Measurements from ENCODE around the gene KCTD21. TPM values are rescaled to one million over a fixed set of nuclear protein-coding genes. Genes with fewer than 3 reads are reported as not detected.

KCTD21 gene
- total RNA-seq, 4 donors from 2014 or later, result 8.7 to 25.2 (median 16.9) TPM

DNA sequence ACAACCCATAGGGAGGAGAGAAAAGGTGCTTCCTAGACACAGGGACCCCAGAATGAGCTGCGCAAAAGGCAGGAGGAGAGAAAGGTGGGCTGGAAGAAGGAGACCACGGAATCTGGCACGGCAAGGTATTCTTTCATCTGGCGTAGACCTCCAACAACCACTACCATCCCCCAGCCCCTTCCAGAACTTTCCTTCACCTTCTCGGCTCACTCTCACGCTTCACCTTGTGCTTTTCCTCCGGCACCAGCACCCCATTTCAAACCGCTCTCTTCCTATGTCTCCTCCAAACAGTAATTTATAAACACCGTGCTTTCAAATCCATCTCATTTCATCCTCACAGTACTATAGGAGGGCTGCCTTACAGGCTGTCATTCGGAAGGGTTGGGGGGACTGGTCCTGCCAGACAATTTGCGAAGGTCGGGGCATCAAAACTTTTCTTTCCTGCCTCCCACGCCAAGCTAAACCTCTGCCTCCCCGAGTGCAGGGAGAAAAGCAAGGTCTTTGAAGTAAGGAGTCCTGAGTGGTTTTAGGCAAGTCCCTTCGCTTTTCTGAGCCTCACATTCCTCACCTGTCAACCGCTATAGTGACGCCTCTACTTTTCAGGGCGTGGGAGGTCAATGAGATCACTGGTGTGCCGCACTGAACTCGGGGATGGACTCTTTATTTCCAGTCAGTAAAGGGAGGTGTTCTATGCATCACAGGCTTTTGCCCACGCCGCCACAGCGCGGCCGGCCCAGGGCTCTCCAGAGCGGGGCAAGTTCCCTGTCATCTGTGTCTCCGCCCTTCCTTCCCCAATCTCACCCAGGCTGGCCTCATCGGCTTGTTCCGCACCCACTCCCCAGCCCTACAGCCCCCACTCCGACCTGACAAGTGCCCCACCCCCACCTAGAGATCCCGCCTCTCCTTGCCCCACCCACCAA lies 800 bp downstream of the KCTD21 start:
- peak overlapping the region; percentile 83 to 98 (median 96) for H3K4me3 ChIP-seq
- peaks cover 0 to 25% (median 8%) of the 10 kb centered on the region in 4 donors for H3K4me1 ChIP-seq
- TF ChIP-seq, protein P1, sequence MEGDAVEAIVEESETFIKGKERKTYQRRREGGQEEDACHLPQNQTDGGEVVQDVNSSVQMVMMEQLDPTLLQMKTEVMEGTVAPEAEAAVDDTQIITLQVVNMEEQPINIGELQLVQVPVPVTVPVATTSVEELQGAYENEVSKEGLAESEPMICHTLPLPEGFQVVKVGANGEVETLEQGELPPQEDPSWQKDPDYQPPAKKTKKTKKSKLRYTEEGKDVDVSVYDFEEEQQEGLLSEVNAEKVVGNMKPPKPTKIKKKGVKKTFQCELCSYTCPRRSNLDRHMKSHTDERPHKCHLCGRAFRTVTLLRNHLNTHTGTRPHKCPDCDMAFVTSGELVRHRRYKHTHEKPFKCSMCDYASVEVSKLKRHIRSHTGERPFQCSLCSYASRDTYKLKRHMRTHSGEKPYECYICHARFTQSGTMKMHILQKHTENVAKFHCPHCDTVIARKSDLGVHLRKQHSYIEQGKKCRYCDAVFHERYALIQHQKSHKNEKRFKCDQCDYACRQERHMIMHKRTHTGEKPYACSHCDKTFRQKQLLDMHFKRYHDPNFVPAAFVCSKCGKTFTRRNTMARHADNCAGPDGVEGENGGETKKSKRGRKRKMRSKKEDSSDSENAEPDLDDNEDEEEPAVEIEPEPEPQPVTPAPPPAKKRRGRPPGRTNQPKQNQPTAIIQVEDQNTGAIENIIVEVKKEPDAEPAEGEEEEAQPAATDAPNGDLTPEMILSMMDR (IDR thresholded peaks at IDR 0.05), result no peak
- no peak for TF ChIP-seq POLR2A (IDR thresholded peaks at IDR 0.05)
- peak in 1 of 3 donors; percentile 15 for DNase-seq
- H3K27ac ChIP-seq, result peak overlapping the region; percentile 82 to 94 (median 86)
- no peaks in the 10 kb centered on the region for H3K9me3 ChIP-seq
- H3K27me3 ChIP-seq, result no peaks in the 10 kb centered on the region
- no peaks in the 10 kb centered on the region for H3K36me3 ChIP-seq

DNA sequence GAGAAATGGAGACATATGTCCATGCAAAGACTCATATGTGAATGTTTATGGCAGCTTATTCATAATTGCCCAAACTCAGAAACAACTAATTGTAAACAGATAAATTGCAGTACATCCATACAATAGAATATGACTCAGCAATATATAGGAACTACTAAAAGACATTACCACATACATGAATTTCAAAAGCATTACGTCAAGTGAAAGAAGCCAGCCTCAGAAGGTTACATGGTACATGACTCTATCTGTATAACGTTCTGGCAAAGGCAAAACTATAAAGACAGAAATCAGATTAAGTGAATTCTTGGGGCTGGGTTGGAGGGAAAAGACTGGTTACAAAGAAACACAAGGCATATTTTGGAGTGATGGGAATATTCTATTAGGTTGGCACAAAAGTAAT lies 7.2 kb downstream of the KCTD21 start:
- no peaks in the 10 kb centered on the region for H3K27me3 ChIP-seq
- H3K4me1 ChIP-seq, result no peaks in the 10 kb centered on the region
- no peaks in the 10 kb centered on the region for H3K9me3 ChIP-seq
- H3K27ac ChIP-seq, result no peak overlapping the region
- TF ChIP-seq, protein P1 (IDR thresholded peaks at IDR 0.05), result no peak
- TF ChIP-seq POLR2A (IDR thresholded peaks at IDR 0.05), result no peak
- H3K4me3 ChIP-seq, result no peak overlapping the region
- peaks cover 0 to 5% (median 0%) of the 10 kb centered on the region in 3 donors for H3K36me3 ChIP-seq
- DNase-seq, result no peak

DNA sequence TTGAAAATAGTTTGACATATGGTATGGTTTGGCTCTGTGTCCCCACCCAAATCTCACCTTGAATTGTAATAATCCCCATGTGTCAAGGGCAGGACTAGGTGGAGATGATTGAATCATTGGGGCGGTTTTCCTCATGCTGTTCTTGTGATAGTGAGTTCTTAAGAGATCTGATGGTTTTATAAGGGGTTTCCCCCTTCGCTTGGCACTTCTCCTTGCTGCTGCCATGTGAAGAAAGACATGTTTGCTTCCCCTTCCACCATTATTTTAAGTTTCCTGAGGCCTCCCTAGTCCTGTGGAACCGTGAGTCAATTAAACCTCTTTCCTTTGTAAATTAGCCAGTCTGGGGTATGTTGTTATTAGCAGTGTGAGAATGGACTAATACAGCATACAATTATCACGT lies 7.7 kb downstream of the KCTD21 start:
- Histone ChIP-seq H3K4me3 (no peak overlapping the region), H3K9me3 (no peaks in the 10 kb centered on the region), H3K27me3 (no peaks in the 10 kb centered on the region), H3K36me3 (peaks cover 0 to 5% (median 0%) of the 10 kb centered on the region in 3 donors), H3K27ac (no peak overlapping the region), H3K4me1 (no peaks in the 10 kb centered on the region)
- TF ChIP-seq POLR2A (IDR thresholded peaks at IDR 0.05), result no peak
- TF ChIP-seq, protein P1 (IDR thresholded peaks at IDR 0.05), result no peak
- no peak for DNase-seq

DNA sequence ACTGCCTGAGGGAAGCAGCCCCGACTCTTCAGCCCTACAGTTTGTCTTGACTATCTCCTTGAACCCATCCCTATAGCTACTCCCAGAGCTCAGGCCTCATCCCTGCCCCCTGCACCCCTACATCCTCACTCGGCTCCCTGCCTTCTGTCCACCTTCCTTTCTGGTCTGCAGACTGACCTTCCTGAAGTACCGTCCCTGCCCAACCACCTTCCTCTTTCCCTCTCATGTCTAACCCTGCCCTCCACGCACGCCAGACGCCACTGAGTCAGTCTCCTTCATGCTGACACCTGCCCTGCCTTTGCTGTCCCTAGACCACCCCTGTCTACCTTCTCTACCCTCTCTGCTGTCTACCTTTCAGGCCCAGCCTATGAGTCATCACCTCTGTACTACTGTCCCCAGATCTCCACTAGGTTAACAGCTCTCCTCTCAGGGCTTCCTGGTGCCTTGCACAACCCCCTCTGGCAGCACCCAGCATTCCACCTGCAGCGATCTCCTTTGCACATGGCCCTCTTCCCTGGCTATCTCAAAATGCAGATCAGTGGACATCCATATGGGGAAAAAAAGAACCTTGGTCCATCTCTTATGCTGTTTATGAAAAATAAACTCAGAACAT lies 8.9 kb downstream of the KCTD21 start:
- no peaks in the 10 kb centered on the region for H3K9me3 ChIP-seq
- DNase-seq, result no peak
- no peaks in the 10 kb centered on the region for H3K27me3 ChIP-seq
- no peak overlapping the region for H3K27ac ChIP-seq
- H3K4me3 ChIP-seq, result no peak overlapping the region
- no peak for TF ChIP-seq POLR2A (IDR thresholded peaks at IDR 0.05)
- TF ChIP-seq, protein P1 (IDR thresholded peaks at IDR 0.05), result no peak
- no peaks in the 10 kb centered on the region for H3K4me1 ChIP-seq
- H3K36me3 ChIP-seq, result peaks cover 0 to 5% (median 0%) of the 10 kb centered on the region in 3 donors

DNA sequence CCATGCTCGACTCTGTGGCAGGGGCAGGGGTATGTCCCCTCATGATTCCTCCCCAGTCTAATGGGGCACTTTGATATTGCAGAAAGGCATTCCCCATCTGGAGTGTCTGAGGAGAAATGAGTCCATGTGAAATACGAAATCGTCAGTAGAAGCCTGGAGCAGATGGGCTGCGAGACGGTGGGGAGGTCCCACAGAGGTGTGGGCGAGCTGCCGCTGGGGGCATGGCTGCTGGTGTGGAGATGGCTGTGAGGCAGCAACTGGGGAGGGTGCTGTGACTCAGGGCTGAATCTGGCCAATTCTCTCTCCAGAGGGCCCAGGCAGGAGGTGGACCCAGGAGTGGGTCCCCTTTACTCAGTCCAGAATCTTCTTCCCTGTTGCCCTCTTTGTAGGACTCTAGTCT lies 11.2 kb downstream of the KCTD21 start:
- H3K4me3 ChIP-seq, result no peak overlapping the region
- TF ChIP-seq, protein P1 (IDR thresholded peaks at IDR 0.05), result no peak
- no peak for TF ChIP-seq POLR2A (IDR thresholded peaks at IDR 0.05)
- H3K4me1 ChIP-seq, result no peaks in the 10 kb centered on the region
- no peak for DNase-seq
- H3K36me3 ChIP-seq, result peaks cover 0 to 19% (median 0%) of the 10 kb centered on the region in 3 donors
- no peaks in the 10 kb centered on the region for H3K27me3 ChIP-seq
- H3K27ac ChIP-seq, result no peak overlapping the region
- H3K9me3 ChIP-seq, result no peaks in the 10 kb centered on the region
